HEK293 (cell line): ENCODE measurements around the gene TCP11.

Source experiments
- CTCF ChIA-PET: fragments of 350-600 bp; formaldehyde crosslinking; extraction: SDS; loops from one replicate; lab custom pipeline; 2021; ENCODE audit warnings: antibody characterized with exemption; lab: Yijun Ruan, JAX
- POLR2A ChIA-PET: fragments of 300-600 bp; formaldehyde crosslinking; extraction: SDS; loops from one replicate; lab custom pipeline; 2020; ENCODE audit warnings: antibody characterized with exemption, inconsistent platforms; lab: Yijun Ruan, JAX
- H3K27ac ChIP-seq: fragments of 200-500 bp; sonication (Bioruptor generic); 2 replicates; pipeline ENCODE4 v1.5.1; 2014; ENCODE audit warnings: low read depth, low read length, control low read depth, inconsistent platforms; ENCODE audit errors: extremely low read depth
- H3K36me3 ChIP-seq, 2 experiments: fragments of 200-500 bp in 1 of 2; sonication (Bioruptor generic) in 1 of 2; 1 replicate in 1 of 2; 2 replicates in 1 of 2; pipeline ENCODE4 v1.5.1; 2014 to 2017; ENCODE audit warnings: inconsistent platforms in 2 of 2, low read length in 2 of 2; ENCODE audit not compliant: control insufficient read depth in 2 of 2, insufficient read depth in 1 of 2
- H3K4me1 ChIP-seq: fragments of 200-500 bp; sonication (Bioruptor generic); 2 replicates; pipeline ENCODE4 v1.5.1; 2014; ENCODE audit warnings: mild to moderate bottlenecking, low read length, inconsistent platforms; ENCODE audit not compliant: control insufficient read depth, insufficient read depth
- H3K4me3 ChIP-seq: 2 replicates; pipeline ENCODE4 v1.5.1; 2011; ENCODE audit warnings: low read depth, mild to moderate bottlenecking, control low read depth, low read length, moderate library complexity
- H3K9me3 ChIP-seq: fragments of 200-500 bp; sonication (Bioruptor generic); 2 replicates; pipeline ENCODE4 v1.5.1; 2014; ENCODE audit warnings: low read depth, low read length, inconsistent platforms; ENCODE audit not compliant: control insufficient read depth, insufficient read depth
- KLF9 ChIP-seq: fragments of 450-650 bp; formaldehyde crosslinking; IDR thresholded peaks from 2 replicates; pipeline ENCODE4 v1.5.1; 2016; ENCODE audit warnings: missing biosample characterization, missing genetic modification characterization, low read depth
- OSR2 ChIP-seq: fragments of 450-650 bp; formaldehyde crosslinking; IDR thresholded peaks from 2 replicates; pipeline ENCODE4 v1.5.1; 2016; ENCODE audit warnings: missing biosample characterization, missing genetic modification characterization
- OVOL3 ChIP-seq: fragments of 450-650 bp; formaldehyde crosslinking; IDR thresholded peaks from 2 replicates; pipeline ENCODE4 v1.5.1; 2016; ENCODE audit warnings: missing biosample characterization, missing genetic modification characterization
- PRDM2 ChIP-seq: fragments of 450-650 bp; formaldehyde crosslinking; IDR thresholded peaks from 2 replicates; pipeline ENCODE4 v1.5.1; 2016; ENCODE audit warnings: missing biosample characterization, missing genetic modification characterization, borderline replicate concordance
- PRDM6 ChIP-seq: fragments of 450-650 bp; formaldehyde crosslinking; IDR thresholded peaks from 2 replicates; pipeline ENCODE4 v1.5.1; 2017; ENCODE audit warnings: missing biosample characterization, missing genetic modification characterization
- REPIN1 ChIP-seq: fragments of 450-650 bp; formaldehyde crosslinking; IDR thresholded peaks from 2 replicates; pipeline ENCODE4 v1.5.1; 2017; ENCODE audit warnings: missing biosample characterization, missing genetic modification characterization, low read depth
- SALL2 ChIP-seq: fragments of 450-650 bp; formaldehyde crosslinking; IDR thresholded peaks from 2 replicates; pipeline ENCODE4 v1.5.0; 2017; ENCODE audit warnings: missing biosample characterization, mild to moderate bottlenecking, missing genetic modification characterization, borderline replicate concordance
- ZBTB26 ChIP-seq: fragments of 450-650 bp; formaldehyde crosslinking; optimal IDR thresholded peaks from 2 replicates; pipeline ENCODE3; 2016; ENCODE audit warnings: missing biosample characterization, mild to moderate bottlenecking, missing genetic modification characterization
- ZBTB7A ChIP-seq: fragments of 450-650 bp; formaldehyde crosslinking; IDR thresholded peaks from 2 replicates; pipeline ENCODE4 v1.5.1; 2016; ENCODE audit warnings: low read depth, missing biosample characterization, missing genetic modification characterization
- ZNF133 ChIP-seq: fragments of 450-650 bp; formaldehyde crosslinking; IDR thresholded peaks from 2 replicates; pipeline ENCODE4 v1.5.1; 2016; ENCODE audit warnings: missing biosample characterization, missing genetic modification characterization
- ZNF426 ChIP-seq: fragments of 450-650 bp; formaldehyde crosslinking; IDR thresholded peaks from 2 replicates; pipeline ENCODE4 v1.5.1; 2017; ENCODE audit warnings: missing biosample characterization, missing genetic modification characterization, mild to moderate bottlenecking, inconsistent platforms, moderate library complexity
- ZNF530 ChIP-seq: fragments of 450-650 bp; formaldehyde crosslinking; IDR thresholded peaks from 2 replicates; pipeline ENCODE4 v1.5.1; 2016; ENCODE audit warnings: low read depth, missing biosample characterization, missing genetic modification characterization
- ZNF585B ChIP-seq: fragments of 450-650 bp; formaldehyde crosslinking; IDR thresholded peaks from 2 replicates; pipeline ENCODE4 v1.5.1; 2016; ENCODE audit warnings: missing biosample characterization, missing genetic modification characterization
- ZNF600 ChIP-seq: fragments of 450-650 bp; formaldehyde crosslinking; IDR thresholded peaks from 2 replicates; pipeline ENCODE4 v1.5.1; 2016; ENCODE audit warnings: missing biosample characterization, missing genetic modification characterization
- ZNF623 ChIP-seq: fragments of 450-650 bp; formaldehyde crosslinking; IDR thresholded peaks from 2 replicates; pipeline ENCODE4 v1.5.1; 2016; ENCODE audit warnings: missing biosample characterization, missing genetic modification characterization
- ZNF704 ChIP-seq: fragments of 450-650 bp; formaldehyde crosslinking; IDR thresholded peaks from 2 replicates; pipeline ENCODE4 v1.5.1; 2016; ENCODE audit warnings: missing biosample characterization, missing genetic modification characterization
- ZNF792 ChIP-seq: fragments of 450-650 bp; formaldehyde crosslinking; IDR thresholded peaks from 2 replicates; pipeline ENCODE4 v1.5.1; 2016; ENCODE audit warnings: missing biosample characterization, missing genetic modification characterization
- ZNF830 ChIP-seq: fragments of 450-650 bp; IDR thresholded peaks from 2 replicates; pipeline ENCODE4 v1.5.0; 2018; ENCODE audit warnings: missing biosample characterization, missing genetic modification characterization, low read depth, mild to moderate bottlenecking, moderate library complexity

The TCP11 gene

GRCh38 chr6:35073211-35073610 lies 67.9 kb downstream of the TCP11 start:
- Histone ChIP-seq H3K4me3 (no peak overlapping the region), H3K27ac (no peak overlapping the region), H3K9me3 (no peaks in the 10 kb centered on the region), H3K36me3 (peaks cover 0 to 24% of the 10 kb centered on the region in 2 experiments; a peak in 2 of 3 replicates), H3K4me1 (no peaks in the 10 kb centered on the region)
- CTCF ChIA-PET, result interaction anchor here (0.5 to 0.6 kb wide), 2 partner anchors 34 to 133 kb away, joined by 3 to 5 read pairs; no protein-coding TSS in a partner anchor
- POLR2A ChIA-PET, result no interaction called here
- TF ChIP-seq REPIN1, result no peak
- TF ChIP-seq ZNF600 (tag by site-specific recombination), result no peak
- TF ChIP-seq ZNF133 (tag by site-specific recombination), result no peak
- no peak for TF ChIP-seq ZNF830
- TF ChIP-seq ZNF704, result no peak
- no peak for TF ChIP-seq ZBTB26 (tag by site-specific recombination)
- no peak for TF ChIP-seq ZNF792 (tag by site-specific recombination)
- TF ChIP-seq SALL2 (tag by site-specific recombination), result no peak
- TF ChIP-seq ZNF530 (tag by site-specific recombination), result no peak
- no peak for TF ChIP-seq PRDM6
- no peak for TF ChIP-seq KLF9 (tag by site-specific recombination)
- no peak for TF ChIP-seq ZNF426 (tag by site-specific recombination)
- no peak for TF ChIP-seq ZBTB7A
- TF ChIP-seq ZNF585B, result no peak
- TF ChIP-seq PRDM2 (tag by site-specific recombination), result no peak
- TF ChIP-seq OSR2 (tag by site-specific recombination), result no peak

- no peak for TF ChIP-seq ZNF623 (tag by site-specific recombination)
- TF ChIP-seq OVOL3, result no peak
- Histone ChIP-seq H3K4me3 (no peak overlapping the region), H3K9me3 (no peaks in the 10 kb centered on the region), H3K27ac (no peak overlapping the region), H3K36me3 (peaks cover 0 to 21% of the 10 kb centered on the region in 2 experiments; a peak in 2 of 3 replicates), H3K4me1 (no peaks in the 10 kb centered on the region)
- ChIA-PET POLR2A (no interaction called here), CTCF (interaction anchor here (0.5 to 1.0 kb wide), 2 partner anchors 32 to 34 kb away, joined by 3 read pairs; no protein-coding TSS in a partner anchor)
These were observed 68.5 kb downstream of the TCP11 start for GRCh38 chr6:35072698-35073055.
